ENCODE data around the gene DMC1. TPM values are rescaled to one million over a fixed set of nuclear protein-coding genes. Genes with fewer than 3 reads are reported as not detected.
"Not testable (repeated sequence)": the region's sequence is repeated elsewhere in the genome, so short reads cannot be mapped to it uniquely, and the experiment has no call there.

Gene DMC1
- total RNA-seq, 1 experiment from 2014 or later = 3.8 TPM

GRCh38 chr22:38479096-38479837 is 90.7 kb downstream of the DMC1 start:
- Histone ChIP-seq H3K4me3 (ENCODE audit: low read length) (no peak overlapping the region), H3K9me2 (replicated peaks; ENCODE audit: insufficient read depth, low read length) (no peaks in the 10 kb centered on the region), H3K79me2 (ENCODE audit: low read length) (no peaks in the 10 kb centered on the region), H2AFZ (ENCODE audit: low read length) (no peak overlapping the region), H3K27me3 (ENCODE audit: low read length) (no peaks in the 10 kb centered on the region), H3K36me3 (ENCODE audit: insufficient read depth, low read length) (peaks cover 29% of the 10 kb centered on the region), H3K9ac (ENCODE audit: low read length) (no peak overlapping the region), H3K9me3 (ENCODE audit: low read length) (no peaks in the 10 kb centered on the region), H3K4me2 (ENCODE audit: low read depth, low read length, poor library complexity, severe bottlenecking) (no peak overlapping the region), H3K4me1 (ENCODE audit: low read length) (no peaks in the 10 kb centered on the region), H4K20me1 (ENCODE audit: insufficient read depth, low read depth, low read length) (no peaks in the 10 kb centered on the region), H3K27ac (ENCODE audit: low read length) (no peak overlapping the region)
- DNase-seq = no peak

- Histone ChIP-seq H3K36me3 (ENCODE audit: insufficient read depth, low read length) (peaks cover 12% of the 10 kb centered on the region; the same call in 1 of the 2 replicates), H3K27me3 (ENCODE audit: low read length) (no peaks in the 10 kb centered on the region), H3K27ac (ENCODE audit: low read length) (no peak overlapping the region)
Observed at GRCh38 chr22:38477585-38477984, 92.4 kb downstream of the DMC1 start.

GRCh38 chr22:38474003-38474607 is 95.9 kb downstream of the DMC1 start:
- H3K9ac ChIP-seq (ENCODE audit: low read length) = no peak overlapping the region
- no peaks in the 10 kb centered on the region for H3K4me1 ChIP-seq (ENCODE audit: low read length)

More at GRCh38 chr22:38477585-38477984, 92.4 kb downstream of the DMC1 start:
- H3K4me3 ChIP-seq (ENCODE audit: low read length) = no peak overlapping the region
- no peaks in the 10 kb centered on the region for H3K79me2 ChIP-seq (ENCODE audit: low read length)
- no peak overlapping the region for H3K9ac ChIP-seq (ENCODE audit: low read length)
- DNase-seq = no peak
- no peak overlapping the region for H2AFZ ChIP-seq (ENCODE audit: low read length)
- no peaks in the 10 kb centered on the region for H3K9me3 ChIP-seq (ENCODE audit: low read length)
- H3K9me2 ChIP-seq (replicated peaks; ENCODE audit: insufficient read depth, low read length) = no peaks in the 10 kb centered on the region
- H3K4me2 ChIP-seq (ENCODE audit: low read depth, low read length, poor library complexity, severe bottlenecking) = no peak overlapping the region
- no peaks in the 10 kb centered on the region for H4K20me1 ChIP-seq (ENCODE audit: insufficient read depth, low read depth, low read length)
- H3K4me1 ChIP-seq (ENCODE audit: low read length) = no peaks in the 10 kb centered on the region

GRCh38 chr22:38471237-38471636 is 98.7 kb downstream of the DMC1 start:
- Histone ChIP-seq H3K4me1 (ENCODE audit: low read length) (no peaks in the 10 kb centered on the region), H3K79me2 (ENCODE audit: low read length) (no peaks in the 10 kb centered on the region), H3K9me3 (ENCODE audit: low read length) (no peaks in the 10 kb centered on the region), H3K9ac (ENCODE audit: low read length) (no peak overlapping the region), H3K27ac (ENCODE audit: low read length) (no peak overlapping the region), H3K27me3 (ENCODE audit: low read length) (no peaks in the 10 kb centered on the region), H3K4me2 (ENCODE audit: low read depth, low read length, poor library complexity, severe bottlenecking) (no peak overlapping the region), H3K36me3 (ENCODE audit: insufficient read depth, low read length) (no peaks in the 10 kb centered on the region), H3K9me2 (replicated peaks; ENCODE audit: insufficient read depth, low read length) (no peaks in the 10 kb centered on the region), H2AFZ (ENCODE audit: low read length) (no peak overlapping the region), H4K20me1 (ENCODE audit: insufficient read depth, low read depth, low read length) (no peaks in the 10 kb centered on the region), H3K4me3 (ENCODE audit: low read length) (no peak overlapping the region)
- DNase-seq = no peak

More at GRCh38 chr22:38474003-38474607, 95.9 kb downstream of the DMC1 start:
- Histone ChIP-seq H3K36me3 (ENCODE audit: insufficient read depth, low read length) (no peaks in the 10 kb centered on the region), H3K27ac (ENCODE audit: low read length) (no peak overlapping the region), H4K20me1 (ENCODE audit: insufficient read depth, low read depth, low read length) (no peaks in the 10 kb centered on the region), H3K9me2 (replicated peaks; ENCODE audit: insufficient read depth, low read length) (no peaks in the 10 kb centered on the region), H3K9me3 (ENCODE audit: low read length) (no peaks in the 10 kb centered on the region), H3K4me2 (ENCODE audit: low read depth, low read length, poor library complexity, severe bottlenecking) (no peak overlapping the region), H3K79me2 (ENCODE audit: low read length) (no peaks in the 10 kb centered on the region), H3K27me3 (ENCODE audit: low read length) (no peaks in the 10 kb centered on the region), H2AFZ (ENCODE audit: low read length) (no peak overlapping the region), H3K4me3 (ENCODE audit: low read length) (no peak overlapping the region)
- no peak for DNase-seq

GRCh38 chr22:38470179-38470578 is 99.8 kb downstream of the DMC1 start:
- not testable (repeated sequence) for H3K9ac ChIP-seq (ENCODE audit: low read length); H2AFZ ChIP-seq (ENCODE audit: low read length); H3K9me3 ChIP-seq (ENCODE audit: low read length); H3K36me3 ChIP-seq (ENCODE audit: insufficient read depth, low read length); H3K4me2 ChIP-seq (ENCODE audit: low read depth, low read length, poor library complexity, severe bottlenecking); H3K9me2 ChIP-seq (replicated peaks; ENCODE audit: insufficient read depth, low read length); H3K4me1 ChIP-seq (ENCODE audit: low read length); H4K20me1 ChIP-seq (ENCODE audit: insufficient read depth, low read depth, low read length); H3K27ac ChIP-seq (ENCODE audit: low read length); H3K79me2 ChIP-seq (ENCODE audit: low read length); H3K27me3 ChIP-seq (ENCODE audit: low read length); DNase-seq; H3K4me3 ChIP-seq (ENCODE audit: low read length)

- no peaks in the 10 kb centered on the region for H3K27me3 ChIP-seq (ENCODE audit: low read length)
- H3K9ac ChIP-seq (ENCODE audit: low read length) = no peak overlapping the region
- H3K36me3 ChIP-seq (ENCODE audit: insufficient read depth, low read length) = no peaks in the 10 kb centered on the region
- no peak overlapping the region for H3K27ac ChIP-seq (ENCODE audit: low read length)
- no peaks in the 10 kb centered on the region for H4K20me1 ChIP-seq (ENCODE audit: insufficient read depth, low read depth, low read length)
- no peak overlapping the region for H3K4me2 ChIP-seq (ENCODE audit: low read depth, low read length, poor library complexity, severe bottlenecking)
- no peak for DNase-seq
- no peaks in the 10 kb centered on the region for H3K9me2 ChIP-seq (replicated peaks; ENCODE audit: insufficient read depth, low read length)
- no peaks in the 10 kb centered on the region for H3K4me1 ChIP-seq (ENCODE audit: low read length)
- no peaks in the 10 kb centered on the region for H3K79me2 ChIP-seq (ENCODE audit: low read length)
- H3K9me3 ChIP-seq (ENCODE audit: low read length) = no peaks in the 10 kb centered on the region
- H2AFZ ChIP-seq (ENCODE audit: low read length) = no peak overlapping the region
- no peak overlapping the region for H3K4me3 ChIP-seq (ENCODE audit: low read length)
Observed at GRCh38 chr22:38469306-38469781, 100.6 kb downstream of the DMC1 start.

Other genes starting within 250 kb of the DMC1 start
- gene KCNJ4, start 115.0 kb downstream of the DMC1 start, total RNA-seq (2014; rRNA removed; shearing (Covaris generic); ENCODE audit: low replicate concordance) = not detected in 2 replicates
- gene KDELR3, start 102.1 kb downstream of the DMC1 start, total RNA-seq (2014; rRNA removed; shearing (Covaris generic); ENCODE audit: low replicate concordance) = not detected in 2 replicates
- 465 and 736 TPM in 2 replicates for gene DDX17, start 63.9 kb downstream of the DMC1 start, total RNA-seq (2014; rRNA removed; shearing (Covaris generic); ENCODE audit: low replicate concordance)
- 3.7 and 14.4 TPM in 2 replicates for gene FAM227A, start 86.2 kb upstream of the DMC1 start, total RNA-seq (2014; rRNA removed; shearing (Covaris generic); ENCODE audit: low replicate concordance)
- gene CBY1, start 86.5 kb upstream of the DMC1 start, total RNA-seq (2014; rRNA removed; shearing (Covaris generic); ENCODE audit: low replicate concordance) = 11.1 and 13.2 TPM in 2 replicates
- gene TOMM22, start 111.8 kb upstream of the DMC1 start, total RNA-seq (2014; rRNA removed; shearing (Covaris generic); ENCODE audit: low replicate concordance) = 57.8 and 74.1 TPM in 2 replicates
- gene JOSD1, start 130.8 kb upstream of the DMC1 start, total RNA-seq (2014; rRNA removed; shearing (Covaris generic); ENCODE audit: low replicate concordance) = 50.5 and 64.1 TPM in 2 replicates
- gene GTPBP1, start 135.8 kb upstream of the DMC1 start, total RNA-seq (2014; rRNA removed; shearing (Covaris generic); ENCODE audit: low replicate concordance) = 47.6 and 53.4 TPM in 2 replicates
- 23.3 and 44.9 TPM in 2 replicates for gene SUN2, start 185.8 kb upstream of the DMC1 start, total RNA-seq (2014; rRNA removed; shearing (Covaris generic); ENCODE audit: low replicate concordance)
- 3.2 and 8.8 TPM in 2 replicates for gene DNAL4, start 224.0 kb upstream of the DMC1 start, total RNA-seq (2014; rRNA removed; shearing (Covaris generic); ENCODE audit: low replicate concordance)